Measurements from ENCODE around the gene ARL4A. TPM values are rescaled to one million over a fixed set of nuclear protein-coding genes. Genes with fewer than 3 reads are reported as not detected.

Gene ARL4A
- total and polyA plus RNA-seq, 9 of the 15 experiments (the other 6 are each of a cell fraction or from before 2014, with no cell fraction given): 118 to 688 (median 172) TPM

GRCh38 chr7:12686891-12687717 lies at the start of gene ARL4A (continued):
- no peak for TF ChIP-seq ZSCAN32 (CRISPR knock-in tag; IDR thresholded peaks at IDR 0.05)
- no peak for TF ChIP-seq NUFIP1 (IDR thresholded peaks at IDR 0.05; ENCODE audit: partially characterized antibody)
- TF ChIP-seq NCOA6 (IDR thresholded peaks at IDR 0.05): no peak
- no peak for TF ChIP-seq PTTG1 (tag; IDR thresholded peaks at IDR 0.05; ENCODE audit: low read depth)
- no peak for TF ChIP-seq TRIM25 (IDR thresholded peaks at IDR 0.05; ENCODE audit: borderline replicate concordance)
- TF ChIP-seq FOXK1 (CRISPR knock-in tag; IDR thresholded peaks at IDR 0.05; ENCODE audit: borderline replicate concordance): no peak; the same call in 1 of the 2 replicates
- TF ChIP-seq, protein P1, sequence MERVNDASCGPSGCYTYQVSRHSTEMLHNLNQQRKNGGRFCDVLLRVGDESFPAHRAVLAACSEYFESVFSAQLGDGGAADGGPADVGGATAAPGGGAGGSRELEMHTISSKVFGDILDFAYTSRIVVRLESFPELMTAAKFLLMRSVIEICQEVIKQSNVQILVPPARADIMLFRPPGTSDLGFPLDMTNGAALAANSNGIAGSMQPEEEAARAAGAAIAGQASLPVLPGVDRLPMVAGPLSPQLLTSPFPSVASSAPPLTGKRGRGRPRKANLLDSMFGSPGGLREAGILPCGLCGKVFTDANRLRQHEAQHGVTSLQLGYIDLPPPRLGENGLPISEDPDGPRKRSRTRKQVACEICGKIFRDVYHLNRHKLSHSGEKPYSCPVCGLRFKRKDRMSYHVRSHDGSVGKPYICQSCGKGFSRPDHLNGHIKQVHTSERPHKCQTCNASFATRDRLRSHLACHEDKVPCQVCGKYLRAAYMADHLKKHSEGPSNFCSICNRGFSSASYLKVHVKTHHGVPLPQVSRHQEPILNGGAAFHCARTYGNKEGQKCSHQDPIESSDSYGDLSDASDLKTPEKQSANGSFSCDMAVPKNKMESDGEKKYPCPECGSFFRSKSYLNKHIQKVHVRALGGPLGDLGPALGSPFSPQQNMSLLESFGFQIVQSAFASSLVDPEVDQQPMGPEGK (CRISPR knock-in tag; IDR thresholded peaks at IDR 0.05; ENCODE audit: borderline replicate concordance): no peak
- TF ChIP-seq ZNF589 (CRISPR knock-in tag; IDR thresholded peaks at IDR 0.05; ENCODE audit: low read depth): no peak
- TF ChIP-seq PBX2 (CRISPR knock-in tag; IDR thresholded peaks at IDR 0.05; ENCODE audit: low read depth): peak; percentile 95
- TF ChIP-seq PBX2 (tag; conservative IDR thresholded peaks at IDR 0.05; ENCODE audit: low read depth): peak; percentile 99
- TF ChIP-seq MXD1 (CRISPR knock-in tag; IDR thresholded peaks at IDR 0.05; ENCODE audit: borderline replicate concordance, poor library complexity, severe bottlenecking): no peak
- TF ChIP-seq, protein P2, sequence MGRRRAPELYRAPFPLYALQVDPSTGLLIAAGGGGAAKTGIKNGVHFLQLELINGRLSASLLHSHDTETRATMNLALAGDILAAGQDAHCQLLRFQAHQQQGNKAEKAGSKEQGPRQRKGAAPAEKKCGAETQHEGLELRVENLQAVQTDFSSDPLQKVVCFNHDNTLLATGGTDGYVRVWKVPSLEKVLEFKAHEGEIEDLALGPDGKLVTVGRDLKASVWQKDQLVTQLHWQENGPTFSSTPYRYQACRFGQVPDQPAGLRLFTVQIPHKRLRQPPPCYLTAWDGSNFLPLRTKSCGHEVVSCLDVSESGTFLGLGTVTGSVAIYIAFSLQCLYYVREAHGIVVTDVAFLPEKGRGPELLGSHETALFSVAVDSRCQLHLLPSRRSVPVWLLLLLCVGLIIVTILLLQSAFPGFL (CRISPR knock-in tag; IDR thresholded peaks at IDR 0.05): no peak
- TF ChIP-seq BCL6 (CRISPR knock-in tag; IDR thresholded peaks at IDR 0.05): no peak
- TF ChIP-seq MLX (CRISPR knock-in tag; conservative IDR thresholded peaks at IDR 0.05): 0 out of 4 replicates have a peak, but pooled peaks of 1 of the 2 experiments have one; percentile 53
- TF ChIP-seq ZKSCAN3 (CRISPR knock-in tag; IDR thresholded peaks at IDR 0.05): no peak
- no peak for TF ChIP-seq PHTF2 (CRISPR knock-in tag; IDR thresholded peaks at IDR 0.05)
- TF ChIP-seq ETV1 (tag; conservative IDR thresholded peaks at IDR 0.05; ENCODE audit: low read depth): no peak
- TF ChIP-seq NCOR1 (IDR thresholded peaks at IDR 0.05): no peak
- TF ChIP-seq DPF2 (IDR thresholded peaks at IDR 0.05): no peak
